ENCODE data around the gene COL4A2.
"Not testable (repeated sequence)": the region's sequence is repeated elsewhere in the genome, so short reads cannot be mapped to it uniquely, and the experiment has no call there.

The COL4A2 gene

DNA sequence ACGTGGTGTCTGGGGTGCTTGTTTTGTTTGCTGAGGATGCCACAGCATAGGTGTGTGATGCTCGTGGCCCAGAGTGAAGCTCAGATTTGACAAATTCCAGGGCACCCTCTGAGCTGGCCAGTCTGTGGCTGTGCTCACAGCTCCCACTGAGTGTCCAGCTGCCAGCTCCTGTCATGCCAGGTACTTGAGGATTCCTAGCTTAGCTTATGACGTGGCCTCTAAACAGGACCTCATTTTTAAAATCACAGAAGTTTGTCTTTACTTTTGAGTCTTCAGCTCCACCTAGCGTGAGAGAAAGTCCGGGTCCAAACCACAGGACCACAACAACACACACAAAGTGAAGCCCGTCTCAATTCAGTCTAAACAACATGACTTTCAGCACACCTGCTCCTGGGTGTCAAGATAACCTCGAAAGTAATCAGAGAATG is 137.2 kb downstream of the COL4A2 start:
- ATAC-seq: no peak

DNA sequence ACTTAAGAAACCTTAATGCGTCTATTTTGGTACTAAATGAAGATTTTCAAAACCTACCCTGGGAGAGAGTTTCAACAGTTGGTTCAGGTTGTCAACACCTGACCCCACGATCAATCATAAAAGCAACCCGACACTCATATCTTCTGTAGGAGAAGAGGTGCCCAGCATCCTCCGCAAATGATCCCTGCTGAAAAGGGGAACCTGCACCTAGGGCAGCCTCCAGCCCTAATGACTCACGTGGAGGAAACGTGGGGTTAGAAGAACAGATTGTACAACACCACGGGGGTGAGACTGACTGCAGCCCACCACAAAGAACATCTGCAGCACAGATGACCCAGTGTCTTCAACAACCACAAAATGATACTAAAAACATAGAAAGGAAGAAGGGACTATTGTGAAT is 138.1 kb downstream of the COL4A2 start:
- ATAC-seq: peak in 1 of 2 donors; percentile 34

DNA sequence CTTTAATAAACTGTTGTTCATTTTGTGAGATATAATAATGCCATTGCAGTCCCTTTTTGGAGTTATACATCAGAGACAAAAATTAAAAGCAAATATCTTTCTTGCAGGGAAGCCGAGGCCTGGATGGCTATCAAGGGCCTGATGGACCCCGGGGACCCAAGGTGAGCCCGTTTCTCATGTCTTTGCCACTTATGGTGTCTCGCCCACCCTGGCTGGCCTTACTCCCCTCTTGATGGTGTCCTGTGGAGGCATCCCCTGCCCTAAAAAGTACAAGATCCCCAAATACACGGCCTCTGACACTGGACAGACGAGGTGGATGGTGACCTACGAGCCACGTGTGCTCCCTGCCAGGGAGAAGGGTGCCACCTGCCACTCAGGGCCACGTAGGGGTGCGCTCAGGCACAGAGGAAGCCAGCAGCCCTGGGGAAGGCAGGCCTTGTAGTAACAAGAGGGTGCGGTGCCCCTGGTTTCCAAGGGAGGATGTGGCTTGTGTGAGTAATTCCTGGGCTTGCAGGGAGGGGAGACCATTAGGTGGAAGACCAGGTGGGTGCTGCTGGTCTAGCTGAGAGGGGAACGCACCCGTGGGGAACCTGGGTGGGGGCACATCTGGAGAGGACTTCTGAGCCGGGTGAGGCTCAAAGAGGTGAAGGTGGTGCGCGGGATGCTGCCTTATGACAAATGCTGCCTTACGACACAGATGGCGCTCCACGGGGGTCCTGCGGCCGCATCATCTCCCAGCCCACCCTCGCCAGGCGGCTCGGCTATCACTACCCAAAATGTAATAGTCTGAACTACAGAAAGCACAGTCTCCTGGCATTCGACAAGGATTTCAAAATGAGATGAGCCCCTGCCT is 138.9 kb downstream of the COL4A2 start:
- no peak for ATAC-seq

DNA sequence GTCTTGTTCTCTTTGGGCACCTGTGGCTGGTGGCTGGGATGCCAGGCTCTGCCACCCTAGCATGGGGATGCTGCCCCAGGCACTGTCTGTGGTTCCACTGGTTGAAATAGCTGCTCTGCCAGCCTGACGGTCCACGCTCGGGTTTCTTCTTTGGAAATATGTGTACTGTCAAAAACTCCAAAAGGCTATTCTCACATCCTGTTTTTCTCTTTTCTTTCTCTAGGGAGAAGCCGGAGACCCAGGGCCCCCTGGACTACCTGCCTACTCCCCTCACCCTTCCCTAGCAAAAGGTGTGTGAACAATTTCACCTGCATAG is 139.4 kb downstream of the COL4A2 start:
- ATAC-seq: no peak

DNA sequence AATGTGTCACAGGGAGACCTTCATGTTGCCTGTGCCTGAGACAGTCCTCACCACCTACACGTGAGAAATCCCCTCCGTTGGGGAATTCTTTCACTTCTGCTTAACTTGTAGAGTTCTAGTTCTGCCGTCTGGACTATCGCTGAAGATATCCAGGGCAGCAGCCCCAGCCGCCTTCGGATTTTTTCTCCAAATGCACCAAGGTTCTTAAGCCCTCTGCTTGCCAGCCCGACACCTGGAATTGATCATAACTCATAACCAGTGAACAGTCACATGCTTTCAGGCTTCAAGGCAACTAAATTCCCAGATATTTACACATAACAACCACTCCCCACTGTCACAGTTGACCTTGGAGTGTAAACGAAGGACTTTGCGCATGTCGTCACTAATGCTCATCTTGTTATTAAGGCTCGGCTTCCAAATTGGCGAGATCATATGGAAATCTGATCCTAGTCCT is 140.0 kb downstream of the COL4A2 start:
- ATAC-seq: no peak

DNA sequence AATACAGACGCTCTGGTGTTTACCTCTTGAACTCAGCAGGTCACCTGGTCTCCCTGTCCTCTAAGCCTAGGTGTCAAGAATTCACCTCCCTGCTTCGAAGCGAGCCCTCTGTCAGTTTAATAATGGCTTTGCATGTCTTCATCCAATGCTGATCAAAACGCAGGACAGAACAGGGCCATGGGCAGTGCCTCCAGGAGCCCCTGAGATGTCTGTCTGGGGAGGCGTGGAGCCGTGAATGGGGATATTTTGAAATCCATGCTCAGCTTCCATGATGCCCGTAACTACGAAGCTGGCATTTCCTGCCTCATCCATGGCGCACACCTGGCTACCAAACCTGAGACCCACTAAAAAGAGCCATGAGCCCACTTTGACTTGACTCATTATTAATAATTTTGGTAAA is 140.7 kb downstream of the COL4A2 start:
- no peak for ATAC-seq

DNA sequence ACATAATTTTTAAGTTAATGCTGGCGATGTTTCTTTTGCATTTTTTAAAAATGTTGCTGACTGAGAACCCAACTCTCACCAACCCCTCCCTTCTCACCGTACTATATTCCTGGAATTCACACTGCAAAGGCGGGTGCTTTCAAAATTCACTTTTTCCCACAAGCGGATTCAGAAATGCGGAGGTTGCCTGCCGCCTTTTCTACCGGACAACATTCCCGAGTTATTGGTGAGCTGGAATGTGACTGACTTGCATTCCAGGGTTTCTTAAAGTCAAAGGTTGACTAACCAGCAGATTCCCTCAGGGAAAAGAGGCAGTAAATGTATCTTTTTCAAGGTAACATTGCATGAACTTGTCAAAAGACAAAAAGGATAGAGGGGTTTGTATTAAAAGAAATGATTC is 141.1 kb downstream of the COL4A2 start:
- no peak for ATAC-seq

DNA sequence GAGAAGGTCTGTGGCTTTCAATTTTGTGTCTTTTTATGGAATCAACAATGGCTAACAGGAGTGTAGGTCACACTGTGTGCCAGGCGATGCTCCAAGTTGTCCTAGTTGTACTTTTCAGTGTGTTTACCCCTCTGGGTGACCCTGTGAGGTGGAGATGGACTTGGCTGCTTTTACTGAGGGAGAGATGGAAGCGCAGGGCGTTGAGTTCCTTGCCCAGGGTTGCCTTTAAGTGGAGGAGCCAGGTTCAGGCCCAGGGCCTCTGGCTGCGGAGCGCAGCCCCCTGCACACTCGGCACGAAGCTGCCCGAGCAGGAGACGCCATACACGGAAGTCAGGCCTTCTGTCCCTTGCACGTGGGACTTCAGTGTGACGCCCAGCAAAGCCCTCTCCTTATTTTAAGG is 141.6 kb downstream of the COL4A2 start:
- ATAC-seq: no peak

DNA sequence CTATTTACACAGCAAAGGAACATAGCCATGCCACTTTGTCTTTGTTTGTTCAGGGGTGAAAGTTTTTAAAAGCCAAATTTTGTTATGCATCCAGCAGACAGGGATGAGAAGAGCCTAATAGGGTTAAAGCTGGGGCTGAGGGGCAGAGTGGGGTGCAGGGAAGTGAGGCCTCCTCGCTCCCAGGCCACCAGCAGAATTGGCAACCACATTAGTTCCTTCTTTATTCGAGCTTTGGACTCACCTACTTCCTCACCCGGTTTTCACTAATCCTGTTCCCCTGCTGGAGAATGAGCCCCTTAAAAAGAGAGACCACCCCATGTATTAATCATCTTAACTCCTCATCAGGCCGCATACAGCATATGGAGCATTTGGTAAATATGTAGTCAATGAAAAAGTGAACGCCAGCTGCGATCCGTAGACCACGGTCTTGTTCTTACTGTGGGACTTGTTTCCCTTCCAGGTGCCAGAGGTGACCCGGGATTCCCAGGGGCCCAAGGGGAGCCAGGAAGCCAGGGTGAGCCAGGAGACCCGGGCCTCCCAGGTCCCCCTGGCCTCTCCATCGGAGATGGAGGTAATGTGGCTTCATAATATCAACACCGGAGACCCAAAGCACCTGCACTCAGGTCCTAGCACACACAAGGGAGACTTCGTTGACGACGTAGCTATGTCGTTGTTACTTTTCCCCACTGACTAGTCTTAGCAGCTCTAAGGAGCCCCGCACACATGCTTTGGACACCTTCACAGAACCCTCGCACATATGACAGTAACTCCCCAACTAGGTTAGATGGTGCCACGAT is 142.3 kb downstream of the COL4A2 start:
- no peak for ATAC-seq

DNA sequence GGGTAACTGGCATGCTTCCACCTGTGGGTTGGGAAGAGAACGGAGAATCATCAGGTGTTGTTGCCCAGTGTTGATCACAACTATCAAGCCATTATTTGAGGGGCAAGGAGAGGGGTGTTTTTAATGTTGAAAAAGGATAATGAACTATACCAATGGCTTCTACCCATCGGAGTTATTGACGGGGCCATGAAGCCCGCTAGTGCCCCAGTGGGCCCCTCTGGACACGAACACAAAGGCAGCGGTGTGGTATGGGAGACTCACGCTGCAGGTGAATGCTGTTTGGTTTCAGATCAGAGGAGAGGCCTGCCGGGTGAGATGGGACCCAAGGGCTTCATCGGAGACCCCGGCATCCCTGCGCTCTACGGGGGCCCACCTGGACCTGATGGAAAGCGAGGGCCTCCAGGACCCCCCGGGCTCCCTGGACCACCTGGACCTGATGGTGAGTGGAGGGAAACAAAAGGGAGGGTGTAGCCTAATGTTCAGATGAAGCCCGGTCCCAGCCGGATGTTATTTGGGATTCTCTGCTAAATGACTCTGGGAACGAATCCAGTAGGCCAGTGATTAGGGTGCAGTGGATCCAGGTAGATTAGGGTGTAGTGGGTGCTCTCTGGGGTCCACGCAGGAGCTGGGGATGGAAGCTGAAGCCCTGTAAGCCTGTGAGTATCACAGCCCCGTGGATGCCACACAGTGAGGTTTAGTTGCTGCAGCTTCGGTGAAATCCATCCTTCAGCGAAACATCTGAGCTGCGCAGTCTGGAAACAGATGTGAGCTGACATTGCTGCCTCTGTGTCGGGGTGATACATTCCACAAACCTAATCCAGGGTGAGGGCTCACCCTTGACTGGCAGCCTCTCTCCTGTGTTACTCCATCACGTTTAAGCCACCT is 143.2 kb downstream of the COL4A2 start:
- no peak for ATAC-seq

DNA sequence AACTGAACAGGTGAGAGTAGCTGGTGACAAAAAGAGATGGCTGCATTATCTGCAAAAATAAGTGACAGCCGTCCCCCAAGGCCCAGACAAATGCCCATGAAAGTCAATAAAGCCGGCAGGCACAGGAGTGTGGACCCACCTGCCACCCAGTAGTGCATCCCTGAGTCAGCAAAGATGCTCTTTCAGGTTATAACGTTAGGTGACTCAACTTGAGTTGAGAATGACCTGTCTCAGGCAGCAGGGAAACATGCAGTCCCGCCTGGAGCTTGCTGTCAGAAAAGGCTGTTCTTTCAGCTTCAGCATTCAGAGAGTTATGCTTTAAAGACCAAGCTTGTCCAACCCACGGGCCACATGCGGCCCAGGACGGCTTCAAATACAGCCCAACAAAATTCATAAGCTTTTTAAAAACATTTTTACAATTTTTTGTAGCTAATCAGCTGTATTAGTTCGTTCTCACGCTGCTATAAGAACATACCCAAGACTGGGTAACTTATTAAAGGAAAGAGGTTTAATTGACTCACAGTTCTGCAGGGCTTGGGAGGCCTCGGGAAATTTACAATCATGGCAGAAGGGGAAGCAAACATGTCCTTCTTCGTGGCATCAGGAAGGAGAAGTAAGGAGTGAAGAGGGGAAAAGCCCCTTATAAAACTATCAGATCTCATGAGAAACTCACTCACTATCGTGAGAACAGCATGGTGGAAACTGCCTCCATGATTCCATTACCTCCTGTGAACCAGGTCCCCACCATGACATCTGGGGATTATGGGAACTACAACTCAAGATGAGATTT is 144.1 kb downstream of the COL4A2 start:
- no peak for ATAC-seq

DNA sequence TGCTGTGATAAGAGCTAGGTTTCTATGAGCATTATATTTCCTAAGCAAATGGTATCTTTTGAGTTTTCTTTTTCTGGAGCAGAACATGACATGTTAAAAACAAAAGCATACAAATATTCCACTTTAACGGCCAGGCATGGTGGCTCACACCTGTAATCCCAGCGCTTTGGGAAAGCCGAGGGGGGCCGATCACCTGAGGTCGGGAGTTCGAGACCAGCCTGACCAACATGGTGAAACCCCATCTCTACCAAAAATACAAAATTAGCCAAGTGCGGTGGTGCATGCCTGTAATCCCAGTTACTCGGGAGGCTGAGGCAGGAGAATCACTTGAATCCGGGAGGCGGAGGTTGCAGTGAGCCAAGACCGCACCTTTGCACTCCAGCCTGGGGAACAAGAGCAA is 146.0 kb downstream of the COL4A2 start:
- ATAC-seq: not testable (repeated sequence)

DNA sequence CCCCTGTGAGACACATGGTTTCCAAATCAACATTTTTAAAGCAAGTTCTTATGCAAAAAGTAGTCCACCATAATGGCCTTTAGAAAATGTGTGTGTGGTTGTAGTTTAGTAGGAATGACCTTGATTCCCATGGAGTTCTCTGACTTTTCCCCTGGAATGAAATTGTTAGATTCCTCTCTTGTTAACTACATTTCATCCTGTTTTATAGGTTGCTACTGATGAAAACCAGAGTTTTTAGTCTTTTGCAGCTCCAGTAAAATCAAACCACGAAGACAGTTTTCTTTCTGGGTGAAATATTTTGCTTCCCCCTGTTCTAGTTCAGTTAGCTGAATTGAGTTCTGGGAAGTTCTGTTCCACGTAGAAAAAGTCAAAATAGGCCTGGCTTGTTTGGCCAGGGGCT is 146.7 kb downstream of the COL4A2 start:
- no peak for ATAC-seq

DNA sequence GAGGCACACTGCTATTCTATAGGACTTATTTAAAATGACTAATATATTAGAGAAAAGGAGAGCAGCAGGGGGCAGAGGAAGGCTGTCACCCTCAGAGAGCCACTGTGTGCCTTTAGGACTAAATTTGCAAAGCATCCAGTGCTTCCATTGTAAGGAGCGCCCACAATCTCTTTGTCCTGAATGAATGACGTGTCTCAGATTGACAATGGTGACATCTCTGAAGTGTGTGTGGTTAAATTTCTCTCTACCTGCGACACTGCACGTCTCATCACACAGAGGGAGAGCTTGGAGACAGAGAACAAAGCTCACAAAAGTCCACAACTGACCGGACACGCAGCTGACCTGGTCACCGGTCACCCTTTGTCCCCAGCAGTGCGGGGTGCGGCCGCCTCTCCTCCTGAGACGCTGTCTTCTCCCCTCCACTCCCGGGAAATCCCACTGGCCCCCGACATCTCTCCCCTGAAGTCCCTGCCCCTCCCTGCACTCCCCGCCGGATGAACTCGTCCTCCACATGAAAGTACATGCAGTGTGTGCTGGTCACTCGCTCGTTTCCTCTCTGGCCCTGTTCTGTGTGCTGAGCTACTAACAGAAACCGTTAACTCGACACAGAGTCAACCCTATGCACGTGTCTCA is 147.3 kb downstream of the COL4A2 start:
- no peak for ATAC-seq

DNA sequence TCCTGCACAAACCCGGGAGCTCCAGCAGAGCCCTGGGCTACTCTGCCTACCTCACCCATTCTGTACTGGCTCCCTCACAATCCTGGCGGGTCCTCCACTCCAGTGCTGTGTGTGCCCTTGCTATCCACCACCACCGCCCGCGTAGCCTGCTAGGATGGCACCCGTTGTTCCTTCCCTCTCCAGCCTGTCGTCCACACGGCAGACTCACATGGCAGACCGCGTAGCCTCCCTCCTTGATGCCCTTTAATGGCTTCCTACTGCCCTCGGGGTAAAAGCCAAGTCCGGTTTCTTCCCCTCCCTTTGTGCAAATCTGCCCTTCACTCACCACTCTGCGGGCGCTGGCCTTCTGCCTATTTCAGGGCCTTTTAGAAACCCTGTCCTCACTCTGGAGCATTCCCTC is 147.9 kb downstream of the COL4A2 start:
- ATAC-seq: no peak

DNA sequence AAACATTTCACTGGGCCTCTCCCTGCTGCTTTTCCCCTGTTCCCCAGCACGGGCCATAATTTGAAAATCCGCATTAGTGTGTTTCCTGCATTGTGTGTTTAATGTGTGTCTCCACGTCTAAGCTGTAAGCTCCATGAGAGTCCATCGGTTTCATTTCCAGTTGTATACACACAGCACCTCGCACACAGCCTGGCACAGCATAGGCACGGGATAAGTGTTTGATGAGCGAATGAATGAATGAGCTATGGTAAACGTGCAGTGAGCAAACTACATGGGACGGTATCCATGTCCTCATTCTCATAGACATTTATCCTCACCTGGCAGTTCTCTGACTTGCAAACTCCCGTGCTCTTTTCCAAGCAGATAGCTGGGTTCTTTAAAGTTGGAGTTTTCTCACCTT is 148.4 kb downstream of the COL4A2 start:
- no peak for ATAC-seq

DNA sequence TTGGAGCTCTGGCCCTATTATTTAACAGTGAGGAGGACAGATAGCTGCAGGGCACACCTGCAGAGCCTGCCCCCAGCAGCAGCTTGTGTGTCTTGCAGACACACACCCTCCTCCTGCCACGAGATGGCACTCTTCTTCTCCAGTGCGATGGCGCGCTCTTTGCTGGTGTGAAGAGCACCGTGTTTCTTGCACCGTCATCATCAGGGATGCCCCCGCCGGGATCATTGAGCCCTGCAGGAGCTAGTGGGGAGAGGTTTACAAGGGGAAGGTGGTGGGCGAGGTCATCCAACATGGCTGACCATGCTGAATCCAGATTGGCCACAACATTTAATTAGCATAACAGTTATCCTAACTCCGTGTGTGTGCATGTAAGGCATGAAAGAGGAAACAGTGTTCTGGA is 148.9 kb downstream of the COL4A2 start:
- ATAC-seq: peak; percentile 83 to 84

DNA sequence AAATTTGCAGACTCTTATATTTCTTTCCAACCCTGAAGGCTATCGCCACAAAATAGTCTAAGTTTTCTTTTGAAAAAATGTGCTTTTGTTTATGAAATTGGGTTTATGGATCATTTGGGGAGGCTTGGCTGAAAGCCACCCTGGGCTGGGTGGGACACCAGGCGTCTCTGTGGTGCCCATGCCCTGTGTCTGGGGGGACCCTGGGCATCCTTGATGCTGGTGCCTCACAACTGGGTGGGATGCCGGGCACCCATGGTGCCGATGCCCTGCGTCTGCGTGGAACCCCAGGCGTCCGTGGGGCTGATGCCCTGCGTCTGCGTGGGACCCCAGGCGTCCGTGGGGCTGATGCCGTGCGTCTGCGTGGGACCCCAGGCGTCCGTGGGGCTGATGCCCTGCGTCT is 149.5 kb downstream of the COL4A2 start:
- no peak for ATAC-seq

DNA sequence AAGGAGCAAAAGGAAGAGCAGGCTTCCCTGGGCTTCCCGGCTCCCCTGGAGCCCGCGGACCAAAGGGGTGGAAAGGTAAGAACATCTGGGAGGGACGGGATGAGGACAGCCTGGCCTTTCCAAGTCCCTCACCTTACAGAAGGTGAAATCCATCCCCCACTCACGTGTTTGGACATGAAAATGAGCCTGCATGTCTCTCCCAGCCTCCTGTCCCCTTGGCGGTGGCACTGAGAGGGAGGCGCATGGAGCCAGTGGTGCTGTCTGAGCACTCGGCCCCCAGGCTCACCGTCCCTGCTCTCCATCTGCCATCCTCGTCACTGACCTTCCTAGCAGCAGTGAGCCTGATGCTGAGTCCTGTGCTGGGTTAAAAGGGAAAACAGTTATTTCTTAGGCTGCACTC is 150.3 kb downstream of the COL4A2 start:
- ATAC-seq: no peak

DNA sequence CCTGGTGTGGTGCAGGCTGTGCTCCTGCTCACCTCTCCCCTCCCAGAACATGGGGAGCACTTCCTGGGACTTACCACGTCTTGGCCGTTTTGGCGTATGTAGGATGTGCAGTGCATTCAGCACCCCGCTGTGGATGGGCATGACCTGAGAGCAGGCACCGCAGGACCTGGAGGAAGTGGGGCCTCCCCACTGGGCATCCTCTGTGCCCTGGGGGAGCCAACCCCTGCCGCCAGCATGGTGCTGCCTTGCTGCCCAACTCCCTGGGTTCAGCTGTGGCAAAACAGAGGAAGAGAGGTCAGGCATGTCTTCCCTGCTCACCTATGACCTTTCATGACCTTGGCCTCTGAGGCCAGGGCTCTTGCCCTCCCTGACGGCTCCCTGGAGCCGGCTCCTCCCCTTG is 150.9 kb downstream of the COL4A2 start:
- no peak for ATAC-seq

DNA sequence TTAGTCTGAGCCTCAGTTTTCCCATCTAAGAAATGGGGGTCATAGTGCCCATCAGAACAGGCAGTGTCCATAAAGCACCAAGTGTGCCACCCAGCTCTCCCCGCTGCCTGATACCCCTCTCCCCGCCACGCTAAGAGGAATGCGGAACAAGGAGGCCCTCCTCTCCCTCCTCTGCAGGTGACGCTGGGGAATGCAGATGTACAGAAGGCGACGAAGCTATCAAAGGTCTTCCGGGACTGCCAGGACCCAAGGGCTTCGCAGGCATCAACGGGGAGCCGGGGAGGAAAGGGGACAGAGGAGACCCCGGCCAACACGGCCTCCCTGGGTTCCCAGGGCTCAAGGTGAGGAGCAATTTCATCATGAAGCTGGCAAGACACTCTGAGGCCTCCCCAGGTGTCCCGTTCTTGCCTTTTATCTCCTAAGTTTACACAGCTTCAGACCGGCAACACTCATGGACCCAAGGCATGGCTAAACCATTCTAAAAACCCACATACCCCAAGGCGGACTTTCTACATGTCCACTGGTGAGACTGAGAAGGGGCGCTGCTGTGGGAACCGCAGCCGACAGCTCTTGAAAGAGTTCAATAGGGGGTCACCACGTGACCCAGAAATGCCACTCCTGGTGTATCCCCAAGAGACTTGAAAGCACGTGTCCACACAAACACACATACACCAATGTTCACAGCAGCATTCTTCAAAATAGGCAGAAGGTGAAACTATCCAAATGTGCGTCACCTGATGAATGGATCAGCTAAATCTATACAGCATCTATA is 151.7 kb downstream of the COL4A2 start:
- ATAC-seq: no peak
